GM10266 (cell line): ENCODE measurements around the gene MAB21L3.

Experiments
- DNase-seq: peaks from one replicate; pipeline ENCODE4 v3.0.0; 2012; ENCODE audit errors: extremely low spot score
- TF ChIP-seq, protein P1 (sequence below): IDR thresholded peaks from 2 replicates; pipeline ENCODE4 v1.5.1; 2012; ENCODE audit warnings: mild to moderate bottlenecking, low read depth; ENCODE audit not compliant: control insufficient read depth, insufficient read depth; ENCODE audit errors: missing control alignments

MAB21L3 gene

DNA sequence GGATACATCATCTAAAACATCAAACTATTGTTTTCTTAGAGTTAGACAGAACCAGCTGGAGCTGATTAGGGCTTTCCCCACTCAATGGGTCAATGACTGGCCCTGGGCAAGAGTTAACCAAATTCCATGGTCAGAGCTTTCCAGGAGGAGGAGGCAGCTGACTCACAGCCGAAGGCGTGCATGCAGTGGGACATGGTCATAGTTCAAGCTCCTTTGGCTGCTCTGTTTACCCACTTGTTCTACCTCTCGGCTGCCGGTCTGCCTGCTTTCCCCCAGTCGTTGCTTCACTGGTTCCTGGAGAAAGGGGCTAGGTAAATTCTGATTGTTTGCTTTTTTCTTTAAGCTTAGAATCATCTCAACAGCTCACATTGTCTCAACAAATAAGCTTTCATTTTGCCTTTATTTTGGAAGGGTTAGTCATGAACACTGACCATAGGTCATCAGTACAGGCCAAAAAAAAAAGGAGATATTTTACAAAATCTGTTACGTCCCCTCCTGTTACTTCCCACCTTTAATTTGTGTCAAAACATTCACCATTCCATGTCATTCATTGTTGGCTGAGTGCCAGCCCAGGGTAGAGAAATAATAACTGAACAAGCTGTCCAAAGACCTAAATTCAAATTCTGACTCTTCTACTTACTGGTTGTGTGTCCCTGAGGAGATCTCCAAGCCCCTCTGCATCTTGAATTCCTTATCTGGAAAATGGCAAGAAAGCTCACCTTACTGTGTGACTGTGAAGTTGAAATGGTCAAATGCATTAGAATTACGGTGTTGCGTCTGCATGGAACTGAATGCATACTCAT is 12.0 kb downstream of the MAB21L3 start:
- DNase-seq: no peak
- TF ChIP-seq, protein P1, sequence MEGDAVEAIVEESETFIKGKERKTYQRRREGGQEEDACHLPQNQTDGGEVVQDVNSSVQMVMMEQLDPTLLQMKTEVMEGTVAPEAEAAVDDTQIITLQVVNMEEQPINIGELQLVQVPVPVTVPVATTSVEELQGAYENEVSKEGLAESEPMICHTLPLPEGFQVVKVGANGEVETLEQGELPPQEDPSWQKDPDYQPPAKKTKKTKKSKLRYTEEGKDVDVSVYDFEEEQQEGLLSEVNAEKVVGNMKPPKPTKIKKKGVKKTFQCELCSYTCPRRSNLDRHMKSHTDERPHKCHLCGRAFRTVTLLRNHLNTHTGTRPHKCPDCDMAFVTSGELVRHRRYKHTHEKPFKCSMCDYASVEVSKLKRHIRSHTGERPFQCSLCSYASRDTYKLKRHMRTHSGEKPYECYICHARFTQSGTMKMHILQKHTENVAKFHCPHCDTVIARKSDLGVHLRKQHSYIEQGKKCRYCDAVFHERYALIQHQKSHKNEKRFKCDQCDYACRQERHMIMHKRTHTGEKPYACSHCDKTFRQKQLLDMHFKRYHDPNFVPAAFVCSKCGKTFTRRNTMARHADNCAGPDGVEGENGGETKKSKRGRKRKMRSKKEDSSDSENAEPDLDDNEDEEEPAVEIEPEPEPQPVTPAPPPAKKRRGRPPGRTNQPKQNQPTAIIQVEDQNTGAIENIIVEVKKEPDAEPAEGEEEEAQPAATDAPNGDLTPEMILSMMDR: no peak

DNA sequence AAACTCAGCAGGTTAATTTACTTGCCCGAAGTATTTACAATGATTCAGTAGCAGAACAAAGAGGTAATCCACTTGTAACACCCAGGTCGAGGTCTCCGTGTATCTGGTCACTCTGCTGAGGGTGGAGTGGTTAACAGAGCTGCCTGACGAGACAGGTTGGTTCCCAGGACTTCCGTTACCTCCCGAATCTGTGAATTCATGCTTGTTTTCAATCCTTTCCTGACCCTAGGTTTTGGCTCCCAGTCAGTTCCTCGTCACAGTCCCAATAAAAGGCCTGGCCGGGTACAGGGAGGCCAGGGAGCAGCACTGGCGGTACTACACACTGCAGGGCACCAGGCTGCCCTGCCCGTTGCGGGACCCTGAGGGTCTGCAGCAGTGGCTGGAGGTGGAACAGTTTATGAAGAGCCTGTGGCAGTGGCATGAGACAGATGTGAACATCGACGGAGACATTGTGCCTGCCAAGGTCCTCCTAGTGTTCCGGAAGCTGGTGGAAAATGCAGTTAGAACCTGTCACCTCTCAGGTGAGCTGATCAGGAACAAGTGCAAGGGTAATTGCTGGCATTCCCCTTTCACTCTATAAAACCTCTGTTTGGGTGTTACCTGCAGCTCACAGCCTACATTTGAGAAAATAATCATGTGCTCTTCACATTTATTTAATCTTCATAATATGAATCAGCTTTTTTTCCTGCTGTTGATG is 12.8 kb downstream of the MAB21L3 start:
- no peak for DNase-seq
- TF ChIP-seq, protein P1: no peak

DNA sequence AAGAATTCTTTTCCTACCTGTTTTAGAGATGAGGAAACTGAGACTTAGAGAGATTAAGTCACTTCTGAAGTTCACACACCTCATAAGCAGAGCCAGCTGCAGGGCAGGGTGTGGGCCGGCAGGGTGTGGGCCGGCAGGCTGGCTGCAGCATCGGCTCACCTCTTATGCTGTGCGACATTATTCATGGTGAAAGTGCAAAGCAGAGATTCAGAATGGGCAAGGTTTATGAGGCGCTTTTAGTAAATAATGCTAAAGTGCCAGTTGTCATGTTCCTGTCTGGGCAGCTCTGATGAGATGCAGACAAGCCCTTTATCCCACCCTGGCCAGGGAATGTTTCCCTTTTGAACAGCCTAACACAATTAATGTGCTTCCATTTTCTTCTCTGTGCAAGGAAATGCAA is 14.6 kb downstream of the MAB21L3 start:
- no peak for DNase-seq
- TF ChIP-seq, protein P1: no peak

DNA sequence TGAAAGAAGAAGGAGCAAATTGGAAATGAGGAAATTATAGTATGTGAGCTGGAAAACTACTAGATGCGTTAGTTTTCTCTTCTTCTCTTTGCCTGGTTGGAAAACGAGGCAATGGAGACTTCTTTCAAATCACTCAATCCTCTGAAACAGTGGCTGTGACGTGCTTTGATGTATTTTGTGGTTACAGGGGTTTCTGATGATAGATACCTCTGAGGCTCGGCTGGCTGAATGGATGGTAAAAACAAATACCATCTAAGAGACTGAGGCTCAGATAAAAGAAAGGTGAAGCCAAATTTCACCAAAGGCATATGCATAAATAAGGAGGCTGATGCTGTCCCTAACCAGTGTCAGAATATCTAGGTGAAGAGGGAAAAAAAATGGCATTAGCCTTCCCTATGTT is 15.1 kb downstream of the MAB21L3 start:
- DNase-seq: no peak
- TF ChIP-seq, protein P1: no peak

DNA sequence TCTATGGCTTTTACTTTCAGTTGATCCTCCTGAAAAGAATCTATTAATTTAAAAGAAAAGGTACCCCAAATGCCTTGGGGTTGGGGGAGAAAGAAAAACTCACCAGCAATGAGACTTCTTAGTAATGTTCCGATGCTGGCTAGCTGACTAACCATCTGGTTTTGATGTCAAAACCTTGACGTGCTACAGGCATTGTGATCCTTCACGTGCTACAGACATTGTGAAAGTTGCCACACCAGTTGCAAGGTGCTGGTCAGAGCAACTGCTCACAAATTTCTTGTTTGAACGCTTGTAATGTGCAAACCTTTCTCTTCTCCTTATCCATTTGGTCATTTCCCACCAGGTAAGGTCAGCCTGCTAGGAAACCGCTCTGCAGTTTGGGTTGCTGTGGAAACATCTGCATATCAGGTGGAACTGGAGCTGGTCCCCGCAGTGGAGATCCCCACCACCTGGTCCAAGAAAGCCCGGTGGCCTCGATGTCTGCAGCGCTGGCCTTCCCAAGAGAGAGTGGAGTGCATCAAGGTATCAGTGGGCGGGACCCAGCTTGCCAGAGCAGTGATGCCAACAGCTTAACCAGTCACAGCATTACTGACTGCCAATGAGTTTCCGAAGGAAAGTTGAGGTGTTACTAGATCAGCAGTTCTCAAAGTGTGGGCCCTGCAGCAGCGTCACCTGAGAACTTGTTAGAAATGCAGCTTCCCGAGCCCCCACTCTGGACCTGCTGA is 16.1 kb downstream of the MAB21L3 start:
- DNase-seq: no peak
- TF ChIP-seq, protein P1: no peak

DNA sequence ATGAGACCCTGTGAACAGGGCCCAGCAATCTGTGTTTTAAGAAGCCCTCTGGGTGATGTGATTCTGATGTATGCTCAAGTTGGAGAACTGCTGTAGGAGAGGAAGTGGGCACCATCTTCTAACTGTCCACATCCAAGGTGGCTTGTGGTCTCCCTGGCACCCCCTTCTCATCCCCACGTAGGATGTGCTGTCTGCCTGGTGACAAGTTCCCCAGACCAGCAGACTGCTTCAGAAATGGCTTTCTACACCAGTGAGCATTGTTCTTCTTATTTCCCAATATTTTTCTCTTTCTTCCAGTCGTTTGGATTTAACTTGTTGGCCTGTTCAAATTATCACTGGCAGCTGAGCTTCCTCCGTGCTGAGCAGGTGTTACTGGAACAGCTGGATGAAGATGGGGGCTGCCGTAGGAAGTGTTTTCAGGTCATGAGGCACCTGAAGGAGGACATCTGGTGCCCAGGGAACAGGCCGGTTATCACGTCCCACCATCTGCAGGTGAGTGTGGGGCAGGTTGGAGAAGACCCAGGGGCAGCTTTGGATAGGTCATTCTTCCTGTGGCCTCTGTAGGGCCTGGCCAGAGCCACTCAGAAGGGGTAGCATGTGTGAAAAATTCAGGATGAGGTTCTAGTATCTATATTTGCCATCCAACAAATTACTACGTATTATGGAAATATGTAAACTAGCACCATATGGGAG is 16.8 kb downstream of the MAB21L3 start:
- DNase-seq: no peak
- TF ChIP-seq, protein P1: no peak
